HepG2 (cell line): ENCODE data around the gene ARID3C. TPM values are rescaled to one million over a fixed set of nuclear protein-coding genes. Genes with fewer than 3 reads are reported as not detected.

ENCODE experiments used
- ATAD3A ChIP-seq: sonication (generic); formaldehyde crosslinking; IDR thresholded peaks from 2 replicates; pipeline ENCODE4 v1.4.0; 2020; ENCODE audit warnings: missing genetic modification reagents
- MAZ ChIP-seq, 2 experiments: sonication (generic) in 1 of 2; formaldehyde crosslinking in 1 of 2; IDR thresholded peaks; 2 replicates each; pipeline versions ENCODE4 v1.5.0 to v1.6.1; 2012 to 2020; ENCODE audit warnings: low read depth in 2 of 2, mild to moderate bottlenecking in 2 of 2, borderline replicate concordance in 1 of 2, improper control_type of control experiment in 1 of 2, low read length in 1 of 2, missing genetic modification reagents in 1 of 2, moderate library complexity in 1 of 2
- MEIS2 ChIP-seq: sonication (generic); formaldehyde crosslinking; IDR thresholded peaks from 2 replicates; pipeline ENCODE4 v1.9.0; 2021; ENCODE audit warnings: mild to moderate bottlenecking, missing genetic modification reagents
- MYC ChIP-seq: sonication (generic); formaldehyde crosslinking; IDR thresholded peaks from 2 replicates; pipeline ENCODE4 v1.9.0; 2021; ENCODE audit warnings: missing genetic modification reagents, borderline replicate concordance
- NFRKB ChIP-seq: fragments of 450-650 bp; IDR thresholded peaks from 2 replicates; pipeline ENCODE4 v1.6.1; 2017
- ONECUT2 ChIP-seq: sonication (generic); formaldehyde crosslinking; IDR thresholded peaks from 2 replicates; pipeline ENCODE4 v1.4.0; 2020; ENCODE audit warnings: missing genetic modification reagents
- RAD51 ChIP-seq: fragments of 450-650 bp; IDR thresholded peaks from 2 replicates; pipeline ENCODE4 v1.6.1; 2016; ENCODE audit warnings: borderline replicate concordance
- RORA ChIP-seq: sonication (generic); formaldehyde crosslinking; IDR thresholded peaks from 2 replicates; pipeline ENCODE4 v1.5.0; 2020; ENCODE audit warnings: mild to moderate bottlenecking, missing genetic modification reagents, moderate library complexity
- SRSF1 ChIP-seq: fragments of 200-400 bp; formaldehyde crosslinking; optimal IDR thresholded peaks from 2 replicates; pipeline ENCODE3; 2017; ENCODE audit warnings: mild to moderate bottlenecking, low read depth, low read length, moderate library complexity
- ZFP41 ChIP-seq: sonication (generic); formaldehyde crosslinking; IDR thresholded peaks from 2 replicates; pipeline ENCODE4 v1.4.0; 2020; ENCODE audit warnings: mild to moderate bottlenecking, missing genetic modification reagents, borderline replicate concordance
- ZNF556 ChIP-seq: sonication (generic); formaldehyde crosslinking; IDR thresholded peaks from 2 replicates; pipeline ENCODE4 v1.4.0; 2020; ENCODE audit warnings: mild to moderate bottlenecking, missing genetic modification reagents, borderline replicate concordance
- ZNF558 ChIP-seq: sonication (generic); formaldehyde crosslinking; IDR thresholded peaks from 2 replicates; pipeline ENCODE4 v1.9.0; 2022; ENCODE audit warnings: mild to moderate bottlenecking, missing genetic modification reagents, borderline replicate concordance
- ZNF563 ChIP-seq: sonication (generic); formaldehyde crosslinking; IDR thresholded peaks from 2 replicates; pipeline ENCODE4 v1.8.0; 2022; ENCODE audit warnings: mild to moderate bottlenecking, moderate library complexity, missing genetic modification reagents
- ZNF737 ChIP-seq: sonication (generic); formaldehyde crosslinking; IDR thresholded peaks from 2 replicates; pipeline ENCODE4 v1.5.0; 2020; ENCODE audit warnings: missing genetic modification reagents, mild to moderate bottlenecking, borderline replicate concordance
- ZNF775 ChIP-seq: sonication (generic); formaldehyde crosslinking; IDR thresholded peaks from 2 replicates; pipeline ENCODE4 v1.4.0; 2020; ENCODE audit warnings: missing genetic modification reagents, mild to moderate bottlenecking, moderate library complexity, borderline replicate concordance
- ZNF891 ChIP-seq: sonication (generic); formaldehyde crosslinking; IDR thresholded peaks from 2 replicates; pipeline ENCODE4 v1.5.0; 2020; ENCODE audit warnings: mild to moderate bottlenecking, missing genetic modification reagents
- ZSCAN25 ChIP-seq: sonication (generic); formaldehyde crosslinking; IDR thresholded peaks from 2 replicates; pipeline ENCODE4 v1.8.0; 2022; ENCODE audit warnings: mild to moderate bottlenecking, missing genetic modification reagents
- polyA plus RNA-seq, 8 experiments: library from polyadenylated mRNA; depleted of rRNA in 3 of 8; stranded (reverse) in 7 of 8; unstranded in 1 of 8; fragments of >200 nt; fragmentation: Illumina TruSeq in 4 of 8; extraction: Trizol in 4 of 8; gene quantifications; 2 replicates each; pipeline versions ENCODE4 v1.2.1 to v1.2.3, GENCODE V29; 2011 to 2016; ENCODE audit warnings: low read depth in 4 of 8, missing spikeins in 1 of 8, mixed read lengths in 1 of 8; ENCODE audit not compliant: insufficient read depth in 1 of 8
- total RNA-seq, 5 experiments: library from RNA; depleted of rRNA; stranded (reverse); fragments of >200 nt; fragmentation: Illumina TruSeq; extraction: Trizol; gene quantifications; 2 replicates each; pipeline ENCODE4 v1.2.3, GENCODE V29; 2016; ENCODE audit warnings: low read depth in 1 of 5
- TF ChIP-seq, protein P1 (sequence below): IDR thresholded peaks from 2 replicates; pipeline ENCODE4 v1.6.1; 2016; ENCODE audit warnings: low read depth, borderline replicate concordance
- TF ChIP-seq, protein P2 (sequence below): IDR thresholded peaks from 2 replicates; pipeline ENCODE4 v1.6.1; 2016; ENCODE audit warnings: mild to moderate bottlenecking, missing biosample characterization, missing genetic modification reagents
- TF ChIP-seq, protein P3 (sequence below): sonication (generic); formaldehyde crosslinking; IDR thresholded peaks from 2 replicates; pipeline ENCODE4 v1.9.0; 2021; ENCODE audit warnings: missing genetic modification reagents, mild to moderate bottlenecking, borderline replicate concordance
- TF ChIP-seq, protein P4 (sequence below): sonication (generic); formaldehyde crosslinking; IDR thresholded peaks from 2 replicates; pipeline ENCODE4 v1.9.0; 2021; ENCODE audit warnings: missing genetic modification reagents, borderline replicate concordance
- TF ChIP-seq, protein P5 (sequence below): sonication (generic); formaldehyde crosslinking; IDR thresholded peaks from 2 replicates; pipeline ENCODE4; 2020; ENCODE audit warnings: missing genetic modification reagents, mild to moderate bottlenecking, borderline replicate concordance

ARID3C gene
- total and polyA plus RNA-seq, 2 of the 13 experiments (the other 11 are each of a cell fraction or from before 2014, with no cell fraction given) = not detected

DNA sequence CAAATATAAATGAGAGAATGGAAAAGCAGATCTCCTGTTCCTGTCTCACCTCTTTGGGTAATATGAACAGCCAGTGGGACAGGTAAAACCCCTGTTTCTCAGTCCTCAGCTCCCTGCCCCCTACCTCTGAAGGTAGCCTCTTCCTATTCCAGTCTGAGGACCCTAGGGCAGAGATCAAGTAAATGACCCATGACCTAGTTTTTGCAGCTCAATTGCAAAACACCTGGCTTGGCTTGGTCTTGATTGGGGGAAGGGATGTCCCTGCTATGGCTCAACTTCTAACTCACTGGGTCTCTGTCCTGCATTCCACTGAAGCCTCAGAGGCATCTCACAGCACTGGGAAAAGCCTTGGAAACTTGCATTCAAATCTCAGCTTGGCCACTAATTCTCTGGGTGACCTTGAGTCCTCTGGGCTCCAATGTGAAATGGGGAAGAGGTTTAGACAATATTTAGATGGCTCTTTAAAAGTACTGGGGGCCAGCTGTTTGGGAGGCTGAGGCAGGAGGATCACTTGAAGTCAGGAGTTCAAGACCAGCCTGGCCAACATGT, 16.0 kb upstream of the ARID3C start (continued):
- TF ChIP-seq RORA (CRISPR knock-in tag) (peak; percentile 89; the same call in 1 of the 2 replicates), MYC (CRISPR knock-in tag) (no peak), ZNF558 (CRISPR knock-in tag) (no peak), ATAD3A (CRISPR knock-in tag) (no peak), SRSF1 (no peak), ZNF775 (CRISPR knock-in tag) (no peak), ZFP41 (CRISPR knock-in tag) (no peak), NFRKB (no peak), MAZ (IDR thresholded peaks at IDR 0.05; ENCODE audit: borderline replicate concordance, low read depth, low read length) (no peak), MAZ (CRISPR knock-in tag; IDR thresholded peaks at IDR 0.05; ENCODE audit: low read depth) (peak; percentile 53; the same call in 1 of the 2 replicates), ZNF563 (CRISPR knock-in tag) (no peak), ZSCAN25 (CRISPR knock-in tag) (no peak), ZNF891 (CRISPR knock-in tag) (no peak), MEIS2 (CRISPR knock-in tag) (no peak), ZNF556 (CRISPR knock-in tag) (peak; percentile 77; the same call in 1 of the 2 replicates), ONECUT2 (CRISPR knock-in tag) (no peak), RAD51 (no peak), ZNF737 (no peak)
- TF ChIP-seq, protein P1, sequence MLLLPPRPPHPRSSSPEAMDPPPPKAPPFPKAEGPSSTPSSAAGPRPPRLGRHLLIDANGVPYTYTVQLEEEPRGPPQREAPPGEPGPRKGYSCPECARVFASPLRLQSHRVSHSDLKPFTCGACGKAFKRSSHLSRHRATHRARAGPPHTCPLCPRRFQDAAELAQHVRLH (CRISPR knock-in tag) = peak; percentile 38; the same call in 1 of the 2 replicates
- TF ChIP-seq, protein P2, sequence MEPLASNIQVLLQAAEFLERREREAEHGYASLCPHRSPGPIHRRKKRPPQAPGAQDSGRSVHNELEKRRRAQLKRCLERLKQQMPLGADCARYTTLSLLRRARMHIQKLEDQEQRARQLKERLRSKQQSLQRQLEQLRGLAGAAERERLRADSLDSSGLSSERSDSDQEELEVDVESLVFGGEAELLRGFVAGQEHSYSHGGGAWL (CRISPR knock-in tag) = no peak
- TF ChIP-seq, protein P3, sequence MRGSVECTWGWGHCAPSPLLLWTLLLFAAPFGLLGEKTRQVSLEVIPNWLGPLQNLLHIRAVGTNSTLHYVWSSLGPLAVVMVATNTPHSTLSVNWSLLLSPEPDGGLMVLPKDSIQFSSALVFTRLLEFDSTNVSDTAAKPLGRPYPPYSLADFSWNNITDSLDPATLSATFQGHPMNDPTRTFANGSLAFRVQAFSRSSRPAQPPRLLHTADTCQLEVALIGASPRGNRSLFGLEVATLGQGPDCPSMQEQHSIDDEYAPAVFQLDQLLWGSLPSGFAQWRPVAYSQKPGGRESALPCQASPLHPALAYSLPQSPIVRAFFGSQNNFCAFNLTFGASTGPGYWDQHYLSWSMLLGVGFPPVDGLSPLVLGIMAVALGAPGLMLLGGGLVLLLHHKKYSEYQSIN (CRISPR knock-in tag) = no peak
- TF ChIP-seq, protein P4, sequence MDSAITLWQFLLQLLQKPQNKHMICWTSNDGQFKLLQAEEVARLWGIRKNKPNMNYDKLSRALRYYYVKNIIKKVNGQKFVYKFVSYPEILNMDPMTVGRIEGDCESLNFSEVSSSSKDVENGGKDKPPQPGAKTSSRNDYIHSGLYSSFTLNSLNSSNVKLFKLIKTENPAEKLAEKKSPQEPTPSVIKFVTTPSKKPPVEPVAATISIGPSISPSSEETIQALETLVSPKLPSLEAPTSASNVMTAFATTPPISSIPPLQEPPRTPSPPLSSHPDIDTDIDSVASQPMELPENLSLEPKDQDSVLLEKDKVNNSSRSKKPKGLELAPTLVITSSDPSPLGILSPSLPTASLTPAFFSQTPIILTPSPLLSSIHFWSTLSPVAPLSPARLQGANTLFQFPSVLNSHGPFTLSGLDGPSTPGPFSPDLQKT (CRISPR knock-in tag) = no peak
- TF ChIP-seq, protein P5, sequence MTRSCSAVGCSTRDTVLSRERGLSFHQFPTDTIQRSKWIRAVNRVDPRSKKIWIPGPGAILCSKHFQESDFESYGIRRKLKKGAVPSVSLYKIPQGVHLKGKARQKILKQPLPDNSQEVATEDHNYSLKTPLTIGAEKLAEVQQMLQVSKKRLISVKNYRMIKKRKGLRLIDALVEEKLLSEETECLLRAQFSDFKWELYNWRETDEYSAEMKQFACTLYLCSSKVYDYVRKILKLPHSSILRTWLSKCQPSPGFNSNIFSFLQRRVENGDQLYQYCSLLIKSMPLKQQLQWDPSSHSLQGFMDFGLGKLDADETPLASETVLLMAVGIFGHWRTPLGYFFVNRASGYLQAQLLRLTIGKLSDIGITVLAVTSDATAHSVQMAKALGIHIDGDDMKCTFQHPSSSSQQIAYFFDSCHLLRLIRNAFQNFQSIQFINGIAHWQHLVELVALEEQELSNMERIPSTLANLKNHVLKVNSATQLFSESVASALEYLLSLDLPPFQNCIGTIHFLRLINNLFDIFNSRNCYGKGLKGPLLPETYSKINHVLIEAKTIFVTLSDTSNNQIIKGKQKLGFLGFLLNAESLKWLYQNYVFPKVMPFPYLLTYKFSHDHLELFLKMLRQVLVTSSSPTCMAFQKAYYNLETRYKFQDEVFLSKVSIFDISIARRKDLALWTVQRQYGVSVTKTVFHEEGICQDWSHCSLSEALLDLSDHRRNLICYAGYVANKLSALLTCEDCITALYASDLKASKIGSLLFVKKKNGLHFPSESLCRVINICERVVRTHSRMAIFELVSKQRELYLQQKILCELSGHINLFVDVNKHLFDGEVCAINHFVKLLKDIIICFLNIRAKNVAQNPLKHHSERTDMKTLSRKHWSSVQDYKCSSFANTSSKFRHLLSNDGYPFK (CRISPR knock-in tag) = no peak
